GM12878 (cell line): ENCODE results near the gene FAM53B. TPM values are rescaled to one million over a fixed set of nuclear protein-coding genes. Genes with fewer than 3 reads are reported as not detected.

ENCODE experiments used
- ATAC-seq: fragments of 200-7000 bp; cut with Tn5 transposase; 3 replicates; pipeline ENCODE4 v1.9.1; 2020; ENCODE audit warnings: mild to moderate bottlenecking, moderate library complexity
- BruUV-seq: library from RNA; stranded (reverse); fragments of 400-500 nt; replicated peaks from 2 replicates; lab custom pipeline; 2021; lab: Mats Ljungman, UMichigan
- CTCF ChIA-PET: fragments of 300-600 bp; sonication (Branson Sonifier 250); formaldehyde crosslinking; extraction: SDS; loops from one replicate; lab custom pipeline; 2021; ENCODE audit warnings: inconsistent platforms; lab: Yijun Ruan, JAX
- POLR2A ChIA-PET: fragments of 350-600 bp; formaldehyde crosslinking; extraction: SDS; loops from one replicate; lab custom pipeline; 2021; ENCODE audit warnings: inconsistent platforms; lab: Charles Lee
- RAD21 ChIA-PET: fragments of 300-600 bp; sonication (Branson Sonifier 250); formaldehyde crosslinking; loops from one replicate; lab custom pipeline; 2023; ENCODE audit warnings: antibody characterized with exemption; ENCODE audit not compliant: unreplicated experiment; lab: Charles Lee
- SMC1A ChIA-PET: fragments of 300-600 bp; sonication (Branson Sonifier 250); formaldehyde crosslinking; loops from one replicate; lab custom pipeline; 2023; ENCODE audit not compliant: unreplicated experiment, uncharacterized antibody; lab: Charles Lee
- DNase-seq: peaks from one replicate; pipeline ENCODE4 v3.0.0-alpha.2; 2011; ENCODE audit warnings: low read depth, low spot score
- FAIRE-seq: peaks from 3 replicates; lab custom pipeline; 2011; peaks lifted over from hg19 to GRCh38; lab: Jason Lieb, UNC
- H2AFZ ChIP-seq: 2 replicates; pipeline ENCODE4 v1.6.0; 2011; ENCODE audit warnings: low read depth, low read length, control low read depth; ENCODE audit not compliant: control insufficient read depth
- H3K27ac ChIP-seq: 2 replicates; pipeline ENCODE4 v1.5.1; 2011; ENCODE audit warnings: control low read depth; ENCODE audit not compliant: control insufficient read depth, insufficient read depth
- H3K27me3 ChIP-seq, 2 experiments: replicated peaks in 1 of 2; 2 replicates each; pipeline versions ENCODE4 v1.6.0 to v1.6.1; 2011; ENCODE audit warnings: low read length in 1 of 2; ENCODE audit not compliant: control insufficient read depth in 2 of 2, insufficient read depth in 2 of 2
- H3K36me3 ChIP-seq, 2 experiments: 2 replicates each; pipeline ENCODE4 v1.5.1; 2011; ENCODE audit warnings: low read length in 1 of 2; ENCODE audit not compliant: control insufficient read depth in 2 of 2, insufficient read depth in 2 of 2
- H3K4me1 ChIP-seq: 2 replicates; pipeline ENCODE4 v1.6.1; 2011; ENCODE audit warnings: mild to moderate bottlenecking, low read length, moderate library complexity, mixed read lengths; ENCODE audit not compliant: control insufficient read depth, insufficient read depth
- H3K4me2 ChIP-seq: 2 replicates; pipeline ENCODE4 v1.6.0; 2011; ENCODE audit warnings: control low read depth; ENCODE audit not compliant: control insufficient read depth, insufficient read depth
- H3K4me3 ChIP-seq: fragments of 200-600 bp; sonication (generic); 2 replicates; pipeline ENCODE4 v1.5.1; 2016
- H3K79me2 ChIP-seq: 2 replicates; pipeline ENCODE4 v1.6.0; 2011; ENCODE audit warnings: low read length; ENCODE audit not compliant: control insufficient read depth, insufficient read depth
- H3K9ac ChIP-seq: 2 replicates; pipeline ENCODE4 v1.8.0; 2011; ENCODE audit warnings: low read length, control low read depth, mixed read lengths; ENCODE audit not compliant: control insufficient read depth, insufficient read depth
- H3K9me3 ChIP-seq: replicated peaks from 3 replicates; pipeline ENCODE4 v1.5.1; 2011; ENCODE audit warnings: mild to moderate bottlenecking, low read length; ENCODE audit not compliant: control insufficient read depth, insufficient read depth
- H4K20me1 ChIP-seq: 2 replicates; pipeline ENCODE4 v1.6.0; 2011; ENCODE audit not compliant: control insufficient read depth, insufficient read depth
- BMI1 ChIP-seq: fragments of 450-650 bp; IDR thresholded peaks from 2 replicates; pipeline ENCODE4 v1.6.1; 2016; ENCODE audit warnings: mild to moderate bottlenecking, moderate library complexity, borderline replicate concordance
- CHD2 ChIP-seq: IDR thresholded peaks from 2 replicates; pipeline ENCODE4 v1.6.1; 2011; ENCODE audit warnings: low read depth, low read length, improper control_type of control experiment, borderline replicate concordance
- KDM1A ChIP-seq: fragments of 200-600 bp; sonication (generic); IDR thresholded peaks from 2 replicates; pipeline ENCODE4 v1.6.1; 2016; ENCODE audit warnings: borderline replicate concordance
- POLR2AphosphoS2 ChIP-seq: IDR thresholded peaks from 2 replicates; pipeline ENCODE4 v1.6.1; 2011; ENCODE audit warnings: low read depth, mild to moderate bottlenecking, low read length, improper control_type of control experiment, moderate library complexity
- RBBP5 ChIP-seq: fragments of 200-600 bp; sonication (generic); conservative IDR thresholded peaks from 2 replicates; pipeline ENCODE4 v1.6.1; 2016
- WGBS: methylation state at CpG from one replicate; pipeline ENCODE4 v1.1.6; 2016; ENCODE audit warnings: low lambda C conversion rate; ENCODE audit not compliant: insufficient replicate concordance, insufficient coverage; ENCODE audit errors: missing lambda C conversion rate; 5-methylcytosine and 5-hydroxymethylcytosine counted together
- in situ Hi-C: fragments of 300-500 bp; cut with MboI; formaldehyde crosslinking; loops from 9 replicates; pipeline ENCODE4 v1.14.3; 2018; ENCODE audit warnings: mixed read lengths
- intact Hi-C: fragments of 100-400 bp; cut with micrococcal nuclease; formaldehyde crosslinking; loops from one replicate; pipeline ENCODE4 v1.14.2; 2022; ENCODE audit not compliant: unreplicated experiment
- polyA plus RNA-seq, 11 experiments: library from polyadenylated mRNA; depleted of rRNA in 4 of 11; unstranded in 6 of 11; stranded (reverse) in 5 of 11; fragments of >200 nt; fragmentation: Nextera tagmentation in 4 of 11; fragmentation: Illumina TruSeq in 1 of 11; extraction: Ambion mirVana in 4 of 11; extraction: Trizol in 1 of 11; gene quantifications; 1 replicate in 1 of 11; 2 replicates in 10 of 11; pipeline versions ENCODE4 v1.2.1 to v1.2.3, GENCODE V29; 2011 to 2016; ENCODE audit warnings: inconsistent platforms in 2 of 11, missing spikeins in 2 of 11, low read depth in 1 of 11
- total RNA-seq, 4 experiments: library from RNA; depleted of rRNA in 3 of 4; stranded (reverse); fragments of >200 nt in 3 of 4; fragmentation: Illumina TruSeq in 1 of 4; extraction: Trizol in 1 of 4; gene quantifications; 2 replicates each; pipeline versions ENCODE4 v1.2.1 to v1.2.3, GENCODE V29; 2013 to 2021

The FAM53B gene
- total and polyA plus RNA-seq, 10 of the 15 experiments (the other 5 are each of a cell fraction or from before 2014, with no cell fraction given) = 0.05 to 26.3 (median 8.1) TPM

DNA sequence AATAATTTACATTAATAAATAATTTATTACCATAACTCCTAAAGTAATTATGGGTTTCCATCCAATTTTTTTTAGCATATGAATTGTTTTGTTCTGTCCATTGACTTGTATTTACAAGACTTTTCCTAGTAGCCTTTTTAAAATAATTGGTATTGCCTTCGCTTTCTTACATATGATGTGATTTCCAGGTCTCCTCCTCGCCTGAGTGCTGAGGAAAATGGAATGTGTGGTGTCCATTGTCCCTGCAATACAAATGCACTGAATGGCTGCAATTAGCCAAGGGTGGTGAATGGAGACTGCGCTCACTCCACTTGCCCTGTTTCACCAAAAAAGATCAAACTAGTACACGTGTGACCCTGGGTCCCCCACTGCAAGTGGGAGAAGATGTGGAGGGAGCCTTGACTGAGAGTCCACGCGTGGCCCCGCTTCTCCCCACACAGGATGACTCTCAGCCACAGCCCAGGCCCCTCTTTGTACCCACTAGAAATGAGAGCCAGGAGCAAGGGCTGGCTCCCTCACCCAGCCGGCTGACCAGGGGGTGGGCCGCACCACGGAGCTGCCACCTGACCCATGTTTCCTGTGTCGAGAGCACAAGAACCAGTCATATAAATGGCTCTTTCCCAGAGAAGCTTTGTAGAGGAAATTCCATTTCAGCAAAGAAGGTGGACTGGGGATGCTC, 52.6 kb downstream of the FAM53B start:
- TF ChIP-seq POLR2AphosphoS2 = no peak
- TF ChIP-seq KDM1A = no peak
- no peak for TF ChIP-seq CHD2
- no peak for TF ChIP-seq RBBP5
- TF ChIP-seq BMI1 = no peak
- Histone ChIP-seq H3K4me1 (peaks cover 60% of the 10 kb centered on the region), H3K27me3 (no peaks in the 10 kb centered on the region), H3K36me3 (peaks cover 4 to 22% of the 10 kb centered on the region in 2 experiments; a peak in 3 of 4 replicates), H3K4me2 (no peak overlapping the region), H3K79me2 (peaks cover 2% of the 10 kb centered on the region), H3K9me3 (no peaks in the 10 kb centered on the region), H3K9ac (no peak overlapping the region), H2AFZ (no peak overlapping the region), H3K4me3 (no peak overlapping the region), H4K20me1 (peaks cover 3% of the 10 kb centered on the region; the same call in 1 of the 2 replicates), H3K27ac (no peak overlapping the region)
- FAIRE-seq (no peak), ATAC-seq (no peak), DNase-seq (no peak)
- in situ Hi-C loops = no loop called here
- SMC1A ChIA-PET = interaction anchor here (1.0 to 12.9 kb wide), 3 partner anchors 21 to 49 kb away, joined by 3 to 334 read pairs (median 133); no protein-coding TSS in a partner anchor
- RAD21 ChIA-PET = interaction anchor here (2.6 to 12.8 kb wide), 3 partner anchors 27 to 50 kb away, joined by 18 to 309 read pairs (median 130); no protein-coding TSS in a partner anchor
- WGBS = 71% methylated on average over 11 of the region's 11 CpGs
- CTCF ChIA-PET = interaction anchor here (1.3 to 9.7 kb wide), 5 partner anchors 26 to 49 kb away, joined by 6 to 106 read pairs (median 34); no protein-coding TSS in a partner anchor
- BruUV-seq = no TSS peak
- POLR2A ChIA-PET = interaction anchor here (2.6 to 8.2 kb wide), 3 partner anchors 29 to 49 kb away, joined by 15 to 139 read pairs (median 46); no protein-coding TSS in a partner anchor
- intact Hi-C loops = no loop called here
